ENCODE measurements around the gene DPH1.
A peak's percentile ranks its signal among the peaks of the same experiment; 100 is the strongest.

GRCh38 chr17:2049333-2050299, 19.7 kb downstream of the DPH1 start:
- TF ChIP-seq CTCF (IDR thresholded peaks at IDR 0.05), result no peak
- TF ChIP-seq POLR2AphosphoS5 (IDR thresholded peaks at IDR 0.05), result peak in 1 of 4 donors; percentile 23
- no peak for TF ChIP-seq POLR2A (IDR thresholded peaks at IDR 0.05)

Data from sigmoid colon (tissue), 4 donors.